ENCODE results near the gene TNIK.

Gene TNIK

GRCh38 chr3:171459942-171460724, at the start of gene TNIK:
TSS of gene TNIK (minus strand) at chr3:171460405. CDS start at chr3:171460063, 342 bp downstream.
- peak; percentile 98 for DNase-seq (ENCODE audit: low spot score)

- no peak for DNase-seq (ENCODE audit: low spot score)
These were observed 48.5 kb upstream of the TNIK start for GRCh38 chr3:171508676-171509075.

- DNase-seq (ENCODE audit: low spot score), result no peak
These were observed 48.0 kb upstream of the TNIK start for GRCh38 chr3:171508206-171508605.

- no peak for DNase-seq (ENCODE audit: low spot score)
These were observed 46.6 kb upstream of the TNIK start for GRCh38 chr3:171506743-171507319.

- no peak for DNase-seq (ENCODE audit: low spot score)
These were observed 45.7 kb upstream of the TNIK start for GRCh38 chr3:171505822-171506333.

- DNase-seq (ENCODE audit: low spot score), result no peak
These were observed 44.2 kb upstream of the TNIK start for GRCh38 chr3:171504376-171504775.

GRCh38 chr3:171503817-171504216, 43.6 kb upstream of the TNIK start:
- DNase-seq (ENCODE audit: low spot score), result no peak

GRCh38 chr3:171498921-171499320, 38.7 kb upstream of the TNIK start:
- no peak for DNase-seq (ENCODE audit: low spot score)

- no peak for DNase-seq (ENCODE audit: low spot score)
These were observed 37.3 kb upstream of the TNIK start for GRCh38 chr3:171497468-171497867.

GRCh38 chr3:171495413-171495812, 35.2 kb upstream of the TNIK start:
- no peak for DNase-seq (ENCODE audit: low spot score)

GRCh38 chr3:171494457-171495109, 34.4 kb upstream of the TNIK start:
- DNase-seq (ENCODE audit: low spot score), result no peak

GRCh38 chr3:171491361-171491760, 31.2 kb upstream of the TNIK start:
- DNase-seq (ENCODE audit: low spot score), result no peak

- DNase-seq (ENCODE audit: low spot score), result no peak
These were observed 30.7 kb upstream of the TNIK start for GRCh38 chr3:171490901-171491300.

GRCh38 chr3:171489348-171489747, 29.1 kb upstream of the TNIK start:
- no peak for DNase-seq (ENCODE audit: low spot score)

- no peak for DNase-seq (ENCODE audit: low spot score)
These were observed 28.3 kb upstream of the TNIK start for GRCh38 chr3:171488479-171488878.

- no peak for DNase-seq (ENCODE audit: low spot score)
These were observed 27.2 kb upstream of the TNIK start for GRCh38 chr3:171487382-171487781.

GRCh38 chr3:171485338-171485737, 25.1 kb upstream of the TNIK start:
- no peak for DNase-seq (ENCODE audit: low spot score)

- DNase-seq (ENCODE audit: low spot score), result no peak
These were observed 20.8 kb upstream of the TNIK start for GRCh38 chr3:171481011-171481410.

- DNase-seq (ENCODE audit: low spot score), result no peak
These were observed 20.3 kb upstream of the TNIK start for GRCh38 chr3:171480526-171480925.

- DNase-seq (ENCODE audit: low spot score), result no peak
These were observed 16.4 kb upstream of the TNIK start for GRCh38 chr3:171476532-171477102.

GRCh38 chr3:171472552-171472951, 12.3 kb upstream of the TNIK start:
- DNase-seq (ENCODE audit: low spot score), result no peak

- DNase-seq (ENCODE audit: low spot score), result no peak
These were observed 10.6 kb upstream of the TNIK start for GRCh38 chr3:171470714-171471227.

All from putamen (tissue), 1 donor.